ENCODE measurements around the gene CNOT1.

GRCh38 chr16:58503863-58504688, 125.5 kb downstream of the CNOT1 start:
- TF ChIP-seq RAD21 (IDR thresholded peaks at IDR 0.05; ENCODE audit: low read length) (no peak), CTCF (conservative IDR thresholded peaks at IDR 0.05; ENCODE audit: low read depth, low read length) (no peak), POLR2A (IDR thresholded peaks at IDR 0.05; ENCODE audit: low read depth, low read length) (no peak), USF2 (IDR thresholded peaks at IDR 0.05; ENCODE audit: low read depth, low read length) (no peak), FOS (IDR thresholded peaks at IDR 0.05; ENCODE audit: low read depth, low read length) (no peak), ELK1 (IDR thresholded peaks at IDR 0.05; ENCODE audit: borderline replicate concordance, low read depth, low read length) (no peak), MXI1 (IDR thresholded peaks at IDR 0.05; ENCODE audit: borderline replicate concordance, low read depth, low read length) (no peak), CHD1 (IDR thresholded peaks at IDR 0.05; ENCODE audit: low read depth, low read length) (no peak), SMC3 (IDR thresholded peaks at IDR 0.05; ENCODE audit: low read depth, low read length) (no peak), MAFK (IDR thresholded peaks at IDR 0.05; ENCODE audit: low read depth, low read length) (no peak), RFX5 (IDR thresholded peaks at IDR 0.05; ENCODE audit: low read depth, low read length) (no peak), BHLHE40 (IDR thresholded peaks at IDR 0.05; ENCODE audit: low read depth, low read length) (no peak), RCOR1 (IDR thresholded peaks at IDR 0.05; ENCODE audit: insufficient replicate concordance, low read length) (no peak), CEBPB (IDR thresholded peaks at IDR 0.05; ENCODE audit: low read depth, low read length) (no peak)

Data from IMR-90 (cell line).